Activated CD4-positive, alpha-beta memory T cell treated with anti-CD3 and anti-CD28 coated beads for 36 hours (primary cell): ENCODE results near the gene MAGOHB. TPM values are rescaled to one million over a fixed set of nuclear protein-coding genes. Genes with fewer than 3 reads are reported as not detected.
"Not testable (repeated sequence)": the region's sequence is repeated elsewhere in the genome, so short reads cannot be mapped to it uniquely, and the experiment has no call there.

Experiments
- CTCF ChIA-PET: fragments of 350-600 bp; sonication (Branson Sonifier 250); formaldehyde crosslinking; loops from one replicate; lab custom pipeline; 2021; ENCODE audit warnings: antibody characterized with exemption, inconsistent platforms; lab: Charles Lee
- POLR2A ChIA-PET: fragments of 350-600 bp; sonication (Branson Sonifier 250); formaldehyde crosslinking; loops from one replicate; lab custom pipeline; 2021; ENCODE audit warnings: antibody characterized with exemption; lab: Charles Lee
- DNase-seq: peaks from one replicate; pipeline ENCODE4 v3.0.0-alpha.2; 2020
- H3K27ac Mint-ChIP-seq: one replicate; pipeline ENCODE4 v1.8.0; 2021; ENCODE audit warnings: mixed read lengths
- H3K27me3 Mint-ChIP-seq: one replicate; pipeline ENCODE4 v1.8.0; 2021; ENCODE audit warnings: mixed read lengths
- H3K36me3 Mint-ChIP-seq: one replicate; pipeline ENCODE4 v1.8.0; 2021; ENCODE audit warnings: mixed read lengths
- H3K4me1 Mint-ChIP-seq: one replicate; pipeline ENCODE4 v1.8.0; 2021; ENCODE audit warnings: low read depth, mixed read lengths
- H3K4me3 Mint-ChIP-seq: one replicate; pipeline ENCODE4 v1.8.0; 2021; ENCODE audit warnings: mild to moderate bottlenecking, mixed read lengths
- H3K9me3 Mint-ChIP-seq: one replicate; pipeline ENCODE4 v1.8.0; 2021; ENCODE audit warnings: mixed read lengths
- intact Hi-C: fragments of 100-400 bp; cut with micrococcal nuclease; formaldehyde crosslinking; loops from one replicate; pipeline ENCODE4 v1.15.1; 2023
- total RNA-seq, 2 experiments: library from RNA; stranded (reverse); gene quantifications; one replicate each; pipeline ENCODE4 v1.2.3, GENCODE V29; 2021

MAGOHB gene
- total RNA-seq, 2 experiments from 2014 or later = 66.2 to 69.1 TPM

DNA sequence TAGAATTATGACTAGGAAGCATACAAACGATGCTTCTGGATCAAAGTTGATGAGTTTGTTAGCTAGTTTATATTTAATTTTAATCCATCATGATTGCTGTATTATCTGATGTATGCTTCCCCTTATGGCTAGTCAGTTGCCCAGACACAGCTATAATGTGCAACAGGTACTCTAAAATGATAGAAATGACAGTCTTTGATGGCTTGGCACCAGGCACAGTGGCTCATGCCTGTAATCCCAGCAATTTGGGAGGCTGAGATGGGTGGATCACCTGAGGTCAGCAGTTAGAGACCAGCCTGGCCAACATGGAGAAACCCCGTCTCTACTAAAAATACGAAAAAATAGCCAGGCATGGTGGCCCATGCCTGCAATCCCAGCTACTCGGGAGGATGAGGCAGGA is 2.2 kb downstream of the MAGOHB start:
- DNase-seq, H3K27ac Mint-ChIP-seq, POLR2A ChIA-PET, H3K27me3 Mint-ChIP-seq, H3K9me3 Mint-ChIP-seq, H3K4me3 Mint-ChIP-seq: not testable (repeated sequence)
- intact Hi-C loops = loop anchor here (5.0 to 10.0 kb wide), 3 partner anchors 561 to 856 kb away; partner anchors contain the start of genes CLEC2B and SMIM10L1
- CTCF ChIA-PET = interaction anchor here (0.8 to 1.3 kb wide), 3 partner anchors 9 to 375 kb away, joined by 3 to 4 read pairs (median 3); no protein-coding TSS in a partner anchor
- H3K36me3 Mint-ChIP-seq = peaks cover 42% of the 10 kb centered on the region
- peaks cover 34% of the 10 kb centered on the region for H3K4me1 Mint-ChIP-seq

DNA sequence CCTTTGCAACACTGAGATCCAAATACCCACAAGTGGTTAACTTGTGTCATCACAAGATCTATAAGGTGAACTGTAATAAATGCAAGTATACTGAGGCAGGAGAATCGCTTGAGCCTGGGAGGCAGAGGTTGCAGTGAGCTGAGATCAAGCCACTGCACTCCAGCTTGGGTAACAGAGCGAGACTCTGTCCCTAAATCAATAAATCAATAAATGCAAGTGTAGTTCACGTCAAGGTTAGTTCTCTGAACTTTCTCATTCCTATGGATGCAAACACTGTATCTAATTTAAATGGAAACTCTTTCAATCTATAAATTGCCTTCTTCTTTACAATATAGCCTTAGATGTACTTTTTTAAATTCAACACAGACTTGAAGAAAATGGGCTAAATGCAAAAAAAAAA is 3.2 kb downstream of the MAGOHB start:
- no peak for DNase-seq
- Mint-ChIP-seq H3K9me3 (no peaks in the 10 kb centered on the region), H3K4me3 (no peak overlapping the region), H3K36me3 (peaks cover 43% of the 10 kb centered on the region), H3K4me1 (peaks cover 33% of the 10 kb centered on the region), H3K27me3 (peaks cover 4% of the 10 kb centered on the region), H3K27ac (no peak overlapping the region)
- ChIA-PET POLR2A (no interaction called here), CTCF (interaction anchor here (1.2 kb wide), 1 partner anchor 374 kb away, joined by 3 read pairs; no protein-coding TSS in a partner anchor)
- intact Hi-C loops = loop anchor here (5.0 to 10.0 kb wide), 3 partner anchors 562 to 855 kb away; partner anchors contain the start of genes CLEC2B and SMIM10L1

DNA sequence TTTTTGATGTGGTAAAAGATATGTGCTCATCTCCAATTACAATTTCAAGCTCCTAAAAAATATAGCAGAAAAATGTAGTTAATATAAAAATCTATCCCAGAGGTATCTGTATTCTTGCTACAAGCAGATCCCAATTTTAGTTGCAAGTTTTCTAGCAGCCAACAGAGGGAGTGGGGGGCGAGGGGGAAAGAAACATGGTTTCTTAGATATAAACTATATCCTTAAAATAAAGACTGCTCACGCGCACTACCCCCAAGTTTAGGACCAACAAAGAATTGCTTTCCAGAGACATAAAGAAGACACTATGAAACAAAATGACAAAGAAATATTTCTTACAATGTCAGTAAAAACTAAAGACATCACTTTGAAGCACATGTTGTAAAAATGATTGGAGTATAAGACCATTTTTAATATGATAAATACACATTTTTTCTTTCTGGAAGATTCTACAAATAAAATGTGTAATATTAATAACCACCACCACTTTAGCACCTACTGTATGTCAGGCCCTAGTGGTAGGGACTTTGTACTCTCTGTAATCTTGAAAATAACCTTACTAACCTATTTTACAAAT is 5.4 kb downstream of the MAGOHB start:
- Mint-ChIP-seq H3K4me1 (peaks cover 23% of the 10 kb centered on the region), H3K9me3 (no peaks in the 10 kb centered on the region), H3K4me3 (no peak overlapping the region), H3K27ac (no peak overlapping the region), H3K27me3 (no peaks in the 10 kb centered on the region), H3K36me3 (peaks cover 46% of the 10 kb centered on the region)
- intact Hi-C loops = loop anchor here (1.0 kb wide), 1 partner anchor 142 kb away; no protein-coding TSS in a partner anchor
- DNase-seq = no peak
- POLR2A ChIA-PET = no interaction called here
- CTCF ChIA-PET = interaction anchor here (1.0 to 1.1 kb wide), 2 partner anchors 46 to 62 kb away, joined by 3 read pairs; no protein-coding TSS in a partner anchor

DNA sequence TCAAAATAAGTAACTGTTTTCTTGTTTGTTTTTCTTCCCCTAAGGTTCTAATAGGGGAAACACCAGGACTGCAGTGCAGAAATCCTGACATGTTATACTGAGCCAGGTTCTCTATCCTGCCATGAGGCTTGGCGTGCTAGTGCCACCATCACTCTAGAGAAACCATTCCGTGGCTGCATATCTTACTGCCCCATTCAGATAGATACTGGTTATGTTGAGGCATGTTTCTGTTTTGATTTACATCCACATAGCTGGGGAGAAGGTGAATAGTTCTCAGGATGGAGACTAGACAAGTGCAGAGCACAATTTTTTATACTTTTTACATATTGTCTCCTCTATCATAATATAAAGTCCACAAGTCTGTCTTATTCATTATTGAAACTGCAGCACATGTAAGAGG is 11.5 kb downstream of the MAGOHB start:
- Mint-ChIP-seq H3K36me3 (peaks cover 20% of the 10 kb centered on the region), H3K27me3 (no peaks in the 10 kb centered on the region), H3K9me3 (no peaks in the 10 kb centered on the region), H3K4me3 (no peak overlapping the region), H3K27ac (no peak overlapping the region), H3K4me1 (peaks cover 5% of the 10 kb centered on the region)
- ChIA-PET CTCF (no interaction called here), POLR2A (no interaction called here)
- no peak for DNase-seq
- intact Hi-C loops = no loop called here

DNA sequence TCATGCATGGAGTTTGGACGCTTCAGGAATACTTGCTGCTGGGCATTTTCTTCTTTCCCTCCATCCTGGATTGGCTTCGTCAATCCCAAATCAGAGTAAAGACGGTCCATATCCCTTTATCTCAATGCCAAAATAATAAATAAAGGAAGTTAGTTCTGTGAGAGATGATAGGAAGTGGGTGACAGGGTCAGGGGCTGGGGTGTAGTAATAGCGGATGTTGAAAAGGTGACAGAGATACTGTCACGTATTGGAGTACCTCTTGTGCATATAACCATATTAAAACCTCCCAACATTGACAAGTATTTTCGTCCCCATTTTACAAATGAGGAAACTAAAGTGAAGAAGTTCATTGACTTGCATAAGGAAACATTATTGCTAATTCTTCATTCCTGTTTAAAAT is 12.4 kb downstream of the MAGOHB start:
- H3K27me3 Mint-ChIP-seq = no peaks in the 10 kb centered on the region
- no peak overlapping the region for H3K4me3 Mint-ChIP-seq
- CTCF ChIA-PET = no interaction called here
- intact Hi-C loops = no loop called here
- POLR2A ChIA-PET = no interaction called here
- DNase-seq = no peak
- H3K36me3 Mint-ChIP-seq = peaks cover 24% of the 10 kb centered on the region
- peaks cover 5% of the 10 kb centered on the region for H3K4me1 Mint-ChIP-seq
- H3K27ac Mint-ChIP-seq = no peak overlapping the region
- no peaks in the 10 kb centered on the region for H3K9me3 Mint-ChIP-seq

DNA sequence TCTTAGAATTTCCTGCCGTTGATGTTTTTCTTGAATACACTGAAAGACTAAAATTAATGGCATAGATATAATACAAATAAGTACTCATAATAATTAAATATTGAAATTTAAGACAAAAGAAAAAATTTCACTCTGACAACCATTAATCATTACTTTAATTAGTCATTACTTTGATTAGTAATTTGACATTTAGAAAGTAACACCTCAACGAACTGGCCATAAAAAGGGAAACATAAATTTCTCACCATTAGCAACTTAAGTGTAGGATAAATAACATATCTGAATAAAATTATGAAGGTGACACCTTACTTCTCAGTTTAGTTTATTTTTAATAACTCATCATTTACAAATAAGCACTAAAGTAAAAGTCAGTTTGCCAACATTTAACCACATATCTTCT is 17.5 kb downstream of the MAGOHB start:
- Mint-ChIP-seq H3K4me1 (no peaks in the 10 kb centered on the region), H3K4me3 (no peak overlapping the region), H3K9me3 (no peaks in the 10 kb centered on the region), H3K36me3 (peaks cover 23% of the 10 kb centered on the region), H3K27me3 (no peaks in the 10 kb centered on the region), H3K27ac (no peak overlapping the region)
- intact Hi-C loops = no loop called here
- ChIA-PET CTCF (no interaction called here), POLR2A (no interaction called here)
- DNase-seq = no peak

DNA sequence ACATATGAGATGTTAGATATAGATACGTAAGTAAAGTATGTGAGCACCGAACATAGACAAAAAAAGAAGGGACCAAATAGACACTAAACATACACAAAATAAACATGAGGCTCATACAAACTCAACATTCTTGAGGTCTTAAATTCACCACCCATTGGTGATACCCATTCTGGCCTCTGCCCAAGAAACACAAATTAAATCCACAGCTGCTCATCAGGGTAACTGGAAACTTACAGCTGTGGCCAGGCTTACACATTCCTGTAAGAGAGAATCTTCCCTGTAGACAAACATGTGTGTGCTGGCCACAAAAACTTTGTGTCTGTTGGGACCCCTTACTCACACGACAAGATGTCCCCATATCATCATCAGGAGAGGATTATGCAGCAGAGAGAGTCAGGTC is 22.4 kb downstream of the MAGOHB start:
- Mint-ChIP-seq H3K4me1 (no peaks in the 10 kb centered on the region), H3K36me3 (peaks cover 14% of the 10 kb centered on the region), H3K4me3 (no peak overlapping the region), H3K9me3 (no peaks in the 10 kb centered on the region), H3K27me3 (no peaks in the 10 kb centered on the region), H3K27ac (no peak overlapping the region)
- intact Hi-C loops = no loop called here
- ChIA-PET CTCF (no interaction called here), POLR2A (no interaction called here)
- DNase-seq = no peak

DNA sequence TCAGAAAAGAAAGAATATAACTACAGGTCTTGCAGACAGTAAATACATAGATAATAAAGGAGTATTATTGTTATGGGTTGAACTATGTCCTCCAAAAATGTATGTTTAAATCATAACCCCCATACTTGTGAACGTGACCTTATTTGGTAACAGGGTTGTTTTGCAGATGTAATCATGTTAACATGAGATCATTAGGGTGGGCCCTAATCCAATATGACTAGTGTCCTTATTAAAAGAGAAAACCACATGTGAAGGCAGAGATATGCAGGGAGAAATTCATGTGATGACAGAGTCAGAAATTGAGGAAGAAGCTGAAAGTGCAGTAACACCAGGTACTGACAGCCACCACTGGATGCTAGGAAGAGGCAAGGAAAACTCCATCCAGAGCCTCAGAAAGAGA is 29.0 kb downstream of the MAGOHB start:
- CTCF ChIA-PET = interaction anchor here (1.0 kb wide), 1 partner anchor 22 kb away, joined by 3 read pairs; no protein-coding TSS in a partner anchor
- Mint-ChIP-seq H3K36me3 (peaks cover 27% of the 10 kb centered on the region), H3K9me3 (peaks cover 17% of the 10 kb centered on the region), H3K27me3 (no peaks in the 10 kb centered on the region), H3K27ac (no peak overlapping the region), H3K4me3 (no peak overlapping the region), H3K4me1 (no peaks in the 10 kb centered on the region)
- POLR2A ChIA-PET = no interaction called here
- no peak for DNase-seq
- intact Hi-C loops = no loop called here

DNA sequence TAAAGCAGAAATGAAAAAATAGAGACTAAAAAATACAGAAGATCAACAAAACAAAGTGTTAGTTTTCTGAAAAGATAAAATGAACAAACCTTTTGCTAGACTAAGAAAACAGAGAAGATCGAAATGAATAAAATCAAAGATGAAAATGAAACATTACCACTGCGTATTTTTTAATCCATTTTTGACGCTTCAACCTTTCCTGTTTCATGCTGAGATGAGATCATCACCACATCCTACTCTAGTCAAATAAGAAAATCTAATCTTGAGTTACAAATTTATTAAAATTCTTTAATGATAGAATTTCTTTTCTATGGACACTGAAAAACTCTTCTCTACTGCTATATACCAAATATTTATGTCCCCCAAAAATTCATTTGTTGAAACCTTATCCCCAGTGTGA is 30.7 kb downstream of the MAGOHB start:
- DNase-seq = no peak
- intact Hi-C loops = no loop called here
- ChIA-PET POLR2A (interaction anchor here (0.6 kb wide), 1 partner anchor 81 kb away, joined by 3 read pairs; no protein-coding TSS in a partner anchor), CTCF (no interaction called here)
- peaks cover 17% of the 10 kb centered on the region for H3K9me3 Mint-ChIP-seq
- no peak overlapping the region for H3K4me3 Mint-ChIP-seq
- no peak overlapping the region for H3K27ac Mint-ChIP-seq
- no peaks in the 10 kb centered on the region for H3K4me1 Mint-ChIP-seq
- H3K36me3 Mint-ChIP-seq = peaks cover 27% of the 10 kb centered on the region
- no peaks in the 10 kb centered on the region for H3K27me3 Mint-ChIP-seq

DNA sequence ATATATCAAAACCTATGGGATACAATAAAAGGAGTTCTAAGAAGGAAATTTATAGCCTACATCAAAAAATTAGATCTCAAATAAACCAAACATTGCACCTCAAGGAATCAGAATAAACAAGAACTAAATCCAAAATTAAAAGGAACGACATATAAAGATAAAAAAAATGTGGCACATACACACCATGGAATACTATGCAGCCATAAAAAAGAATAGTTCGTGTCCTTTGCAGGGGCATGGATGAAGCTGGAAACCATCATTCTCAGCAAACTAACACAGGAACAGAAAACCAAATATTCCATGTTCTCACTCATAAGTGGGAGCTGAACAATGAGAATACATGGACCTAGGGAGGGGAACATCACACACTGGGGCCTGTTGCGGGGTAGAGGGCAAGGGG is 31.3 kb downstream of the MAGOHB start:
- CTCF ChIA-PET, H3K27me3 Mint-ChIP-seq, DNase-seq, H3K4me3 Mint-ChIP-seq, H3K4me1 Mint-ChIP-seq, H3K27ac Mint-ChIP-seq, intact Hi-C loops: not testable (repeated sequence)
- POLR2A ChIA-PET = interaction anchor here (0.6 kb wide), 1 partner anchor 81 kb away, joined by 3 read pairs; no protein-coding TSS in a partner anchor
- H3K9me3 Mint-ChIP-seq = peaks cover 17% of the 10 kb centered on the region
- H3K36me3 Mint-ChIP-seq = peaks cover 27% of the 10 kb centered on the region

DNA sequence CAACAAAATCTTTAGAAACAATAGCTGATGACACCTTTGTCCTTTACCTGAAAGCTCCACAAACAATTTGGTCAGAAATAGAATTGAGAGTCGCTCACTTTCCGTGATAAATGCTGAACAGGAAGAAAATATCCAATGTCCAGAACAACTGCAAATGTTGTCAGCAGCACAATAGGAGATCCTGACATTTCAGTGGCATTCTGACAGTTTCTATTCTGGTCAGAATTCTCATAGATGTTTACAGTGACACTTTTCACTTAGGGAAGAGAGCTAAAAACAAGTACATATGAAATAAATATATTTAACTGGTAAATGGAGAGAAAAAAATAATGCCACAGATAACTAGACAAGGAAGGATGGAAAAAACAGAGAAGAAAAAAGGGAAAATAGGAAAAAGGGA is 39.1 kb downstream of the MAGOHB start:
- no peaks in the 10 kb centered on the region for H3K9me3 Mint-ChIP-seq
- no peak overlapping the region for H3K27ac Mint-ChIP-seq
- intact Hi-C loops = no loop called here
- H3K36me3 Mint-ChIP-seq = no peaks in the 10 kb centered on the region
- H3K4me1 Mint-ChIP-seq = no peaks in the 10 kb centered on the region
- ChIA-PET POLR2A (no interaction called here), CTCF (interaction anchor here (0.9 kb wide), 1 partner anchor 339 kb away, joined by 3 read pairs; no protein-coding TSS in a partner anchor)
- no peak for DNase-seq
- H3K4me3 Mint-ChIP-seq = no peak overlapping the region
- H3K27me3 Mint-ChIP-seq = peaks cover 4% of the 10 kb centered on the region

DNA sequence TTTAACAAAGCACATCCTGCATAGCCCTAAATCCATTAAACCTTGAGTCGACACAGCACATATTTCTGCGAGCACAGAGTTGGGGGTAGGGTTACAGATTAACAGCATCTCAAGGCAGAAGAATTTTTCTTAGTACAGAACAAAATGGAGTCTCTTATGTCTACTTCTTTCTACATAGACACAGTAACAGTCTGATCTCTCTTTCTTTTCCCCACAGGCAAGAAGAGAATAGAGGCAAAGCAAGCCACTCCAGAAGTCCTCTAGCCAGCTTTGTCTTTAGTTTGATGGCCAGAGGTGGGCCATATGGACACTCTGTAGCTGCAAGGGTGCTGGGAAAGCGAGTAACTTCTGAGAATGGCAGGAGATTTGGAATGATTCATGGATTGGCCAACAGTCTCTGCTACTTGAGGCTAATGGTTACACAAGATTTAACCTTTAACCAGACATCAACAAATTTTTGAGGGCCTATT is 41.4 kb downstream of the MAGOHB start:
- CTCF ChIA-PET, intact Hi-C loops: not testable (repeated sequence)
- H3K27me3 Mint-ChIP-seq = peaks cover 13% of the 10 kb centered on the region

DNA sequence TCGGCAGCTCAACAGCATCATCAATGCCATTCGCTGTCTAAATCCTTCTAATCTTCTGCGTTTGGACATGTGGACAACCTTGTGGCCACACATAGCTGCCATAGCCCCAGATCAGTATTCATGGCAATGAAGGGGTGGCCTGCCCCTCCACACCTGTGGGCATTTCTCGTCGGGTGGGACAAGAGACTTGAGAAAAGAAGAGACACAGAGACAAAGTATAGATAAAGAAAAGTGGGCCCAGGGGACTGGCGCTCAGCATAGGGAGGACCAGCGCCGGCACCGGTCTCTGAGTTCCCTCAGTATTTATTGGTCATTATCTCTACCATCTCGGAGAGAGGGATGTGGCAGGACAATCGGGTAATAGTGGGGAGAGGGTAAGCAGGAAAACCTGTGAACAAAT is 42.3 kb downstream of the MAGOHB start:
- CTCF ChIA-PET = no interaction called here

More for the DNA sequence above, 41.4 kb downstream of the MAGOHB start:
- H3K27ac Mint-ChIP-seq, DNase-seq, H3K9me3 Mint-ChIP-seq, H3K4me3 Mint-ChIP-seq, H3K36me3 Mint-ChIP-seq, POLR2A ChIA-PET, H3K4me1 Mint-ChIP-seq: not testable (repeated sequence)

More for the DNA sequence above, 42.3 kb downstream of the MAGOHB start:
- Mint-ChIP-seq H3K27ac (no peak overlapping the region), H3K4me1 (no peaks in the 10 kb centered on the region), H3K9me3 (no peaks in the 10 kb centered on the region), H3K36me3 (no peaks in the 10 kb centered on the region), H3K27me3 (peaks cover 17% of the 10 kb centered on the region), H3K4me3 (no peak overlapping the region)
- DNase-seq = no peak
- intact Hi-C loops = no loop called here
- POLR2A ChIA-PET = no interaction called here
